Mammary epithelial cell (primary cell): Measurements from ENCODE around the gene PDCD2L.

Experiments
- CTCF ChIP-seq, 2 donors: IDR thresholded peaks in 1 of 2; conservative IDR thresholded peaks in 1 of 2; 2 replicates each; pipeline ENCODE4 v1.5.1; 2011 to 2012; ENCODE audit warnings: inconsistent platforms in 2 of 2, low read length in 2 of 2, mild to moderate bottlenecking in 2 of 2, control low read depth in 1 of 2, low read depth in 1 of 2; ENCODE audit not compliant: insufficient read depth in 1 of 2; ENCODE audit errors: extremely low read depth in 1 of 2
- EZH2 ChIP-seq: IDR thresholded peaks from 2 replicates; pipeline ENCODE4 v1.6.1; 2012; ENCODE audit warnings: low read length, inconsistent platforms, borderline replicate concordance

- no peak for TF ChIP-seq CTCF (conservative IDR thresholded peaks at IDR 0.05 in 1 of 2, IDR thresholded peaks at IDR 0.05 in 1 of 2; ENCODE audit: extremely low read depth in 1 of 2, insufficient read depth in 1 of 2, low read depth in 1 of 2, low read length in 2 of 2)
- TF ChIP-seq EZH2, result no peak
Observed at GRCh38 chr19:34454685-34455084, 50.5 kb downstream of the PDCD2L start.
